ENCODE measurements around the gene TBCA. TPM values are rescaled to one million over a fixed set of nuclear protein-coding genes. Genes with fewer than 3 reads are reported as not detected.

Gene TBCA
- total RNA-seq, 1 donor from 2014 or later = 213 TPM

DNA sequence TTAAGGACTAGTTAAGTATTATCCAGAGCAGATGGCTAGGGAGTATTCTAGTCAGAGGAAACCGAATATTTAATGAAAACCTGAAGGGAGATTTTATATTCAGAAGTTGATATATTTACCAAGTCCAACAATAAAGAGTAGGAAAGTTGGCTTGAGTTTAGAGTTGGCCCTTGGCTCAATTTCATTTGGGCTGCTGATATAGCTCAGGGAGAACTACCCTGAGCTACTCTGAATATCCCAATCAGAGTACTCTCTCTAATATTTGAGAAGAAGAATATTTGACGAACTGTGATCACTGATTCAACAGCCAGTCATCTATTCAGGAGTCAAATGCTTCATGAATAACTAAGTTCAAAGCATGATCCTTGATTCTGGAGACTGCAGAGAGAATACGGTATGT lies 34.5 kb downstream of the TBCA start:
- no peak for DNase-seq (ENCODE audit: low spot score in 2 of 2, unreplicated experiment in 2 of 2)
- H3K4me3 Mint-ChIP-seq = no peak overlapping the region
- H3K27ac Mint-ChIP-seq = no peak overlapping the region
- TF ChIP-seq, protein P1, sequence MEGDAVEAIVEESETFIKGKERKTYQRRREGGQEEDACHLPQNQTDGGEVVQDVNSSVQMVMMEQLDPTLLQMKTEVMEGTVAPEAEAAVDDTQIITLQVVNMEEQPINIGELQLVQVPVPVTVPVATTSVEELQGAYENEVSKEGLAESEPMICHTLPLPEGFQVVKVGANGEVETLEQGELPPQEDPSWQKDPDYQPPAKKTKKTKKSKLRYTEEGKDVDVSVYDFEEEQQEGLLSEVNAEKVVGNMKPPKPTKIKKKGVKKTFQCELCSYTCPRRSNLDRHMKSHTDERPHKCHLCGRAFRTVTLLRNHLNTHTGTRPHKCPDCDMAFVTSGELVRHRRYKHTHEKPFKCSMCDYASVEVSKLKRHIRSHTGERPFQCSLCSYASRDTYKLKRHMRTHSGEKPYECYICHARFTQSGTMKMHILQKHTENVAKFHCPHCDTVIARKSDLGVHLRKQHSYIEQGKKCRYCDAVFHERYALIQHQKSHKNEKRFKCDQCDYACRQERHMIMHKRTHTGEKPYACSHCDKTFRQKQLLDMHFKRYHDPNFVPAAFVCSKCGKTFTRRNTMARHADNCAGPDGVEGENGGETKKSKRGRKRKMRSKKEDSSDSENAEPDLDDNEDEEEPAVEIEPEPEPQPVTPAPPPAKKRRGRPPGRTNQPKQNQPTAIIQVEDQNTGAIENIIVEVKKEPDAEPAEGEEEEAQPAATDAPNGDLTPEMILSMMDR (IDR thresholded peaks at IDR 0.05; ENCODE audit: unreplicated experiment) = no peak
- H3K27me3 Mint-ChIP-seq (ENCODE audit: low read depth) = no peaks in the 10 kb centered on the region
- no peaks in the 10 kb centered on the region for H3K4me1 Mint-ChIP-seq
- H3K9me3 Mint-ChIP-seq = peaks cover 2% of the 10 kb centered on the region
- H3K36me3 Mint-ChIP-seq = peaks cover 9% of the 10 kb centered on the region

DNA sequence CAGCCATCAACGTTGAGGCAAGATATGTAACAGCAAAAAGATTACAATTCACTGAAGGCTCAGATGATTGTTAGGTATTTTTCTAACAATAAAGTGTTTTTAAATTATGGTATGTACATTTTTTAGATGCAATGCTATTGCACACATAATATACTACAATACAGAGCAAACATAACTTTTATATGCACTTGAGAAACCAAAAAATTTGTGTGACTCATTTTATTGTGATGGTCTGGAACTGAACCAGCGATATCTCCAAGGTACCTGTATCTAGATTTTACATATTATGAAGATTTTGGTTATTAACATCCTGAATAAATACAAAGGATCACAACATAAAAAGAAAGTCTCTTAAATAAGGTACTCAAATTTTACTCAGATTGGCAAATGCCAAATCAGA lies 41.3 kb downstream of the TBCA start:
- no peak overlapping the region for H3K27ac Mint-ChIP-seq
- H3K4me3 Mint-ChIP-seq = no peak overlapping the region
- peaks cover 26% of the 10 kb centered on the region for H3K9me3 Mint-ChIP-seq
- TF ChIP-seq, protein P1 (IDR thresholded peaks at IDR 0.05; ENCODE audit: unreplicated experiment) = no peak
- H3K4me1 Mint-ChIP-seq = no peaks in the 10 kb centered on the region
- no peaks in the 10 kb centered on the region for H3K27me3 Mint-ChIP-seq (ENCODE audit: low read depth)
- DNase-seq (ENCODE audit: low spot score in 2 of 2, unreplicated experiment in 2 of 2) = no peak
- peaks cover 32% of the 10 kb centered on the region for H3K36me3 Mint-ChIP-seq

DNA sequence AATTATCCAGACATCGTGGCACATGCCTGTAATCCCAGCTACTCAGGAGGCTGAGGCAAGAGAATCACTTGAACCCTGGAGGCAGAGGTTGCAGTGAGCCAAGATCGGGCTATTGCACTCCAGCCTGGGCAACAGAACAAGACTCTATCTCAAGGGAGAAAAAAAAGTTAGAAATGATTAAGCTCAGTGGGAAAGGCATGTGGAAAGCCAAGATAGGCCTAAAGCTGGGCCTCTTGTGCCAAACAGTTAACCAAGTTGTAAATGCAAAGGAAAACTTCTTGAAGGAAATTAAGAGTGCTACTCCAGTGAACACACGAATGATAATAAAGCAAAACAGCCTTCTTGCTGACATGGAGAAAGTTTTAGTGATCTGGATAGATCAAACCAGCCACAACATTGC lies 43.0 kb downstream of the TBCA start:
- peaks cover 26% of the 10 kb centered on the region for H3K9me3 Mint-ChIP-seq
- no peak overlapping the region for H3K4me3 Mint-ChIP-seq
- no peak overlapping the region for H3K27ac Mint-ChIP-seq
- H3K27me3 Mint-ChIP-seq (ENCODE audit: low read depth) = no peaks in the 10 kb centered on the region
- DNase-seq (ENCODE audit: low spot score in 2 of 2, unreplicated experiment in 2 of 2) = no peak
- TF ChIP-seq, protein P1 (IDR thresholded peaks at IDR 0.05; ENCODE audit: unreplicated experiment) = no peak
- H3K36me3 Mint-ChIP-seq = peaks cover 34% of the 10 kb centered on the region
- no peaks in the 10 kb centered on the region for H3K4me1 Mint-ChIP-seq

DNA sequence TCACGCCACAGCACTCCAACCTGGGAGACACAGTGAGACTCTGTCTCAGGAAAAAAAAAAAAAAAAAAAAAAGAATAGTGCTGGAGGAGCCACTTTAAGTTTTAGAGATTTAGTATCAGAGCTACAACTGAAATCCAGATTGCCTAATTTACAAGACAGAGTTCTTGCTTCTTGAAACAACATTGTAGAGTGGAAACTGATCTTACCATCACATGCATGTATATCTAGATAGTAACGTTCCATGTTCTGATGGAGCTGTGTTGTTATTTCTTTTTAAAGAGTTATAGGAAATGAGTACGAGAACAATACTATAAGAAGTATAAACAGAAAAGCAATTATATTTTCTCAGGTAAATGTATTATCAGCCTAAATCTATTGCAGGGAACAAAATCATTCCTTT lies 48.9 kb downstream of the TBCA start:
- Mint-ChIP-seq H3K27ac (peak overlapping the region; percentile 27), H3K9me3 (peaks cover 4% of the 10 kb centered on the region), H3K27me3 (ENCODE audit: low read depth) (no peaks in the 10 kb centered on the region), H3K36me3 (peaks cover 9% of the 10 kb centered on the region), H3K4me3 (no peak overlapping the region), H3K4me1 (no peaks in the 10 kb centered on the region)
- TF ChIP-seq, protein P1 (IDR thresholded peaks at IDR 0.05; ENCODE audit: unreplicated experiment) = no peak
- DNase-seq (ENCODE audit: low spot score in 2 of 2, unreplicated experiment in 2 of 2) = no peak

DNA sequence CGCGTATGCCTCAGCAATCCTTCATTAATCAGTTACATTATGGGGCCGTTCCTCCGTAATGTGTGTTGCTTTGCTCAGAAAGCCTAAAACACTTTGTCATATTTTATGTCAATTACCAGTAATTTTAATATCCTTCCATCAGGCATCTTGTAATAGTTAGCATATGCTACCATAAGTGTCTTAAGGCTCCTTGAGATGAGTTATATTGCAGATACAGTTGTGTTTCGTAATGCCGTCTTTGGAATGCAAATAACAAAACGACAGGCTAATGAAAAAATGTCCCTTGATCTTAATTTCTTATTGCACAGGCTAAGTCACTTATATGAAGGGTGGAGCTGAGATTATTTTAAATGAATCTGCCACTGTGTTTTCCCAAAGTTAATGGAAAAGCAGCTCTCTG lies 50.5 kb downstream of the TBCA start:
- Mint-ChIP-seq H3K9me3 (peaks cover 2% of the 10 kb centered on the region), H3K4me1 (no peaks in the 10 kb centered on the region), H3K27me3 (ENCODE audit: low read depth) (no peaks in the 10 kb centered on the region), H3K36me3 (peaks cover 6% of the 10 kb centered on the region), H3K27ac (no peak overlapping the region), H3K4me3 (no peak overlapping the region)
- TF ChIP-seq, protein P1 (IDR thresholded peaks at IDR 0.05; ENCODE audit: unreplicated experiment) = no peak
- DNase-seq (ENCODE audit: low spot score in 2 of 2, unreplicated experiment in 2 of 2) = no peak

DNA sequence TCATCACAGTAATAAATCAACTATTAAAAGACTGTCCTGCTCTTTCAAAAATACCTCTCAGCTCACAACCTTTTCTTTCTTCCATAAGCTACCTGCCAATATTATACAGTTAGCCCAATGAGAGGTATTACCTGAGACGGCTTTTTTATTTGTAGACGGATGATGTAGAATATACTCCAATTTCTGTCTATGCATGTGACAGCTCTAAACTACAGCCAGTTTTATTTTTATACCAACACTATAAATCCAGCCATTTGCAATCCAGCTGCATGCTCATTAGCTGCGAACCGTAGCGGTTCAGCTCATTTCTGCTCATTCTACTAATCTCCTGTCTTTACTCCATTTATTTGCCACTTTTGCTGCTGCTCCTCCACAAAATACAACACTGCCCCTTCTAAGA lies 51.2 kb downstream of the TBCA start:
- Mint-ChIP-seq H3K4me3 (no peak overlapping the region), H3K27ac (no peak overlapping the region), H3K36me3 (peaks cover 4% of the 10 kb centered on the region), H3K4me1 (no peaks in the 10 kb centered on the region), H3K27me3 (ENCODE audit: low read depth) (no peaks in the 10 kb centered on the region), H3K9me3 (no peaks in the 10 kb centered on the region)
- DNase-seq (ENCODE audit: low spot score in 2 of 2, unreplicated experiment in 2 of 2) = no peak
- TF ChIP-seq, protein P1 (IDR thresholded peaks at IDR 0.05; ENCODE audit: unreplicated experiment) = no peak
